ENCODE results near the gene FRS3.

- TF ChIP-seq CTCF (IDR thresholded peaks at IDR 0.05) (no peak), POLR2A (IDR thresholded peaks at IDR 0.05) (no peak)
These were observed 22.4 kb downstream of the FRS3 start for GRCh38 chr6:41757271-41757670.
